IPS-20b (cell line): ENCODE results near the gene SAMD11.

Experiments
- H3K27ac ChIP-seq: one replicate; pipeline ENCODE4 v1.5.1; 2013; ENCODE audit warnings: low read length
- H3K27me3 ChIP-seq: 2 replicates; pipeline ENCODE4 v1.6.1; 2013; ENCODE audit warnings: mild to moderate bottlenecking, low read length, inconsistent platforms; ENCODE audit not compliant: insufficient read depth
- H3K36me3 ChIP-seq: 2 replicates; pipeline ENCODE4 v1.6.1; 2013; ENCODE audit warnings: low read depth, mild to moderate bottlenecking, inconsistent platforms, low read length, moderate library complexity; ENCODE audit not compliant: insufficient read depth
- H3K4me1 ChIP-seq: 2 replicates; pipeline ENCODE4 v1.6.1; 2013; ENCODE audit warnings: mild to moderate bottlenecking, control low read depth, inconsistent platforms, low read length, moderate library complexity; ENCODE audit not compliant: insufficient read depth
- H3K4me3 ChIP-seq: 2 replicates; pipeline ENCODE4 v1.5.1; 2013; ENCODE audit warnings: mild to moderate bottlenecking, low read length, inconsistent platforms
- H3K9ac ChIP-seq: 2 replicates; pipeline ENCODE4 v1.6.1; 2013; ENCODE audit warnings: low read depth, mild to moderate bottlenecking, inconsistent platforms, low read length, moderate library complexity
- H3K9me3 ChIP-seq: 2 replicates; pipeline ENCODE4 v1.6.1; 2013; ENCODE audit warnings: mild to moderate bottlenecking, low read depth, low read length, inconsistent platforms; ENCODE audit not compliant: insufficient read depth

The SAMD11 gene

DNA sequence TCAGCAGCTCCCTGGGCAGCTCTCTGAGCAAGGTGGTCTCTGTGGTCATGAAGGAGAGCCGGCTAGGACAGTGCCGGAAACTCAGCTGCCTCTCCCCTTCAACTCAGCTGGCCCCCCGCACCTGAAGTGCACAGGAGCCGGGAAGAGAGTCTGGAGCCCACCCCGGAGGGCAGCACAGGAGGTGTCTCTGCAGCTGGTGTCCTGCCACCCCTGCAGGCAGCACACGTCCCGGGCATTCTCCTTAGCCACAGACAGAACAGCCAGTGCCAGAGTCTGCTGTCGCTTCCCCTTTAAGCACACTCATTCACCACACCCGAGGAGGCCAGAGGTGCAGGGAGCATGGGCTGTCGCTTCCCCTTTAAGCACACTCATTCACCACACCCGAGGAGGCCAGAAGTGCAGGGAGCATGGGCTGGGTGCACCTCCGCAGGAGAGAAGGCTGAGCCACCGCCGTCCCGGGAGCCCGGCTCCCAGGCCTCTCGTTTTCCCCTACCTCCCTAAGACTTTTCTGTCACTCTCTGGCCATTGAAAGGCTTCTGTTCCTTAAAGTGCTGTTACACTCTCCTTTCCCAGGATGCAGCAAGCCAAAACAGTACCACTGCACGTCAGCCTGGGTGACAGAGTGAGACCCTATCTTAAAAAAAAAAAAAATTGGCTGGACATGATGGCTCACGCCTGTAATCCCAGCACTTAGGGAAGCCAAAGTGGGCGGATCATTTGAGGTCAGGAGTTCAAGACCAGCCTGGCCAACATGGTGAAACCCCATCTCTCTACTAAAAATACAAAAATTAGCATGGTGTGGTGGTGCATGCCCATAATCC is 16.9 kb upstream of the SAMD11 start:
- no peaks in the 10 kb centered on the region for H3K36me3 ChIP-seq
- H3K27ac ChIP-seq = no peak overlapping the region
- no peak overlapping the region for H3K9ac ChIP-seq
- H3K27me3 ChIP-seq = peaks cover 67% of the 10 kb centered on the region
- H3K9me3 ChIP-seq = no peaks in the 10 kb centered on the region
- no peaks in the 10 kb centered on the region for H3K4me1 ChIP-seq
- no peak overlapping the region for H3K4me3 ChIP-seq

DNA sequence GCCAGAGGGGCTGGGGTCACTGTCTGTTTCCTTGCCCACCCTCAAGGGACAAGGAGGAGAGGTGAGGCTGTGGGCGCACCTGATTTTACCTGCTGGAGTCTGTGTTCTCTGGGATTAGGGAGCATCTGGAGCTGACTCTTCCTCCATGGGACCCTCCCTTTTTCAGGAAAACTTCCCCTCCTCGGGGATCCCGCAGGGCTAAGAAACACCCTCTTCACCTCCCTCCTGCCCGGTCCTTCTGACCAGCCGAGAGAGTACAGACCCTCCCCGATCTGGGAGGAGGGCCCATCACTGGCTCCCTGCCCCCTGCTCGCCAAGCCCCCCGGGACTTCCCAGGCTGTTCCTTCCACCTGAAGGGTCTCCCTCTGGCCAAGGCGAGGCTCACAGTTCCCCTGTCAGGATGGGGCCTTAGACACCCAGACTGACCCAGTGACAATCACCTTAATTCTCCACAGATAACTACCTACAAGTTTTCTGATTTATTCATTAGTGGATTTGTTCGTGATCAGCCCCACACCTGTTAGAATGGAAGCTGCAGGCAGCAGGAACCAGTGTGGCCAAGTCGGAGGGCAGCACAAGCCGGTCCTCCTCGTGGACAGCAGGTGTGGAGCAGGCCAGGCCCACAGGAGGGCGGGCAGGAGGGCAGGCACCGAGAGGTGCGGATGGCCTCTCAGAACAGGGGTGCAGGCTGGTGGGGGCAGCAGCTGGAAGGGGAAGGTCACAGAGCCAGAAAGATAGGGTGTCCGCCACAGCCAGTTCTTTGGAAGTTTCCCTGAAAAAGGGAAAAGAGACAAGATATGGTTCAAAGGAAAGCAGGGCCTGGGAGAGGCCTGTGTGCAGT is 15.9 kb upstream of the SAMD11 start:
- Histone ChIP-seq H3K36me3 (no peaks in the 10 kb centered on the region), H3K4me1 (no peaks in the 10 kb centered on the region), H3K9me3 (no peaks in the 10 kb centered on the region), H3K9ac (no peak overlapping the region), H3K27me3 (peaks cover 71% of the 10 kb centered on the region), H3K4me3 (no peak overlapping the region), H3K27ac (no peak overlapping the region)

DNA sequence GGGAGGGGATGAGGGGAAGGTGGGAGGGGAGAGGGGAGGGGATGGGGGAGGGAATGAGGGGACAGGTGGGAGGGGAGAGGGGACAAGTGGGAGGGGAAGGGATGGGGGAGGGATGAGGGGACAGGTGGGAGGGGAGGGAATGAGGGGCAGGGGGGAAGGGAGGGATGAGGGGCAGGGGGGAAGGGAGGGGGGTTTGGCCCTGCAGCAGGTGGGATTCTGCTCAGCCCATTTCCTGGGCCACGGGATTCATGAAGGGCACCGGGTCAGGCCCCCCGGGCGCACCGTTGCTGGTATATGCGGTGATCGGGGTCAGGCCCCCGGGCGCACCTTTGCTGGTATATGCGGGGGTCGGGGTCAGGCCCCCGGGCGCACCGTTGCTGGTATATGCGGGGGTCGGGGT is 15.1 kb upstream of the SAMD11 start:
- no peak overlapping the region for H3K9ac ChIP-seq
- H3K36me3 ChIP-seq = no peaks in the 10 kb centered on the region
- no peak overlapping the region for H3K27ac ChIP-seq
- H3K27me3 ChIP-seq = peaks cover 71% of the 10 kb centered on the region
- no peaks in the 10 kb centered on the region for H3K4me1 ChIP-seq
- no peak overlapping the region for H3K4me3 ChIP-seq
- H3K9me3 ChIP-seq = no peaks in the 10 kb centered on the region

DNA sequence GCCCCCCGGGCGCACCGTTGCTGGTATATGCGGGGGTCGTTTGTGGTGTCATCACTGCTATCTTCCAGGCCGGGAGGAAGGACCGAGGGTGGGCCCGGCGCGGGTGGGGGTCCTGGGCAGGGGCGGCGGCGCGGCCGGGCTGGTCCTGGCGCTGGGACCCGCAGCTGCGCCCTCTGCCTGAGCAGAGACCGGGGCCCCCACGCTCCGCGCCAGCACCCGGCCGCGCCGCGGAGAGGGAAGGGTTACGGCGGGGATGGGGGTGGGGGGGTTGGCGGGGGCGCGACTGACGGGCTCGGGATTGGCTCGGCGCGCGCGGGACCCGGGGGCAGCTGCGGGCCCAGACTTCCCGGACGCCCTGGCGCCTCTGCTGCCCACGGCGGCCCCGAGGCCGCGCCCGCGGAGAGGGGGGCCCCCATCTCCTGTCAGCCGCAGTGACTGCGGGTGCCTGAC is 13.8 kb upstream of the SAMD11 start:
- Histone ChIP-seq H3K9me3 (no peaks in the 10 kb centered on the region), H3K9ac (no peak overlapping the region), H3K36me3 (no peaks in the 10 kb centered on the region), H3K4me1 (no peaks in the 10 kb centered on the region), H3K27me3 (peaks cover 79% of the 10 kb centered on the region), H3K4me3 (no peak overlapping the region), H3K27ac (no peak overlapping the region)

DNA sequence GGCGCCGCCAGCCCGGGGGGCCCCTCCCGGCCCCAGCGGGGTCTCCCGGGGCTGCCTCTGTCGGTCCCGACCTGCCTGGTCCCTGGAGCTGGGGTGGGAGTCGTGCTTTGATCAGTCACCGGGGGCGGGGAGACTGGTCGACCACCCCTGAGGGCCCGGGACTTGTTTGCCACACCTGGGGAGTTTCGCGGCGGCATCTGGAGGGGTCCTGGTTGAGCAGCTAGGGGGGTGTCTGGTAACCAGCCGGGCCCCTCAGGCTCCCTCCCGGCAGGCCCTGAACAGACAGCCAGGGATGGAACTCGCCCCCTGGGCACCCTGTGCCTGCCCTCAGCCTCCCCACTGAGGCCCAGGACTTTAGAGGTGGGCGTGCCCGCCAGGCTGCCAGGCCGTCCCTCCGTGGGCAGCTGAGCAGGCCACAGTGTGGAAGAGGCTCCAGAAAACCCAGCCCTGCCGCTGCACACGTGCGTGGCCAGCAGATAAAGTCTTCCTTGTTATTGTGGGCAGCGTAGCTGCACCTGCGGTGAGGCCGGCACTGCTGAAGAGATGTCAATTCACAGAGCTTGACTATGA is 13.3 kb upstream of the SAMD11 start:
- no peaks in the 10 kb centered on the region for H3K36me3 ChIP-seq
- no peak overlapping the region for H3K9ac ChIP-seq
- no peaks in the 10 kb centered on the region for H3K9me3 ChIP-seq
- H3K27ac ChIP-seq = no peak overlapping the region
- H3K27me3 ChIP-seq = peaks cover 79% of the 10 kb centered on the region
- H3K4me3 ChIP-seq = no peak overlapping the region
- H3K4me1 ChIP-seq = no peaks in the 10 kb centered on the region

DNA sequence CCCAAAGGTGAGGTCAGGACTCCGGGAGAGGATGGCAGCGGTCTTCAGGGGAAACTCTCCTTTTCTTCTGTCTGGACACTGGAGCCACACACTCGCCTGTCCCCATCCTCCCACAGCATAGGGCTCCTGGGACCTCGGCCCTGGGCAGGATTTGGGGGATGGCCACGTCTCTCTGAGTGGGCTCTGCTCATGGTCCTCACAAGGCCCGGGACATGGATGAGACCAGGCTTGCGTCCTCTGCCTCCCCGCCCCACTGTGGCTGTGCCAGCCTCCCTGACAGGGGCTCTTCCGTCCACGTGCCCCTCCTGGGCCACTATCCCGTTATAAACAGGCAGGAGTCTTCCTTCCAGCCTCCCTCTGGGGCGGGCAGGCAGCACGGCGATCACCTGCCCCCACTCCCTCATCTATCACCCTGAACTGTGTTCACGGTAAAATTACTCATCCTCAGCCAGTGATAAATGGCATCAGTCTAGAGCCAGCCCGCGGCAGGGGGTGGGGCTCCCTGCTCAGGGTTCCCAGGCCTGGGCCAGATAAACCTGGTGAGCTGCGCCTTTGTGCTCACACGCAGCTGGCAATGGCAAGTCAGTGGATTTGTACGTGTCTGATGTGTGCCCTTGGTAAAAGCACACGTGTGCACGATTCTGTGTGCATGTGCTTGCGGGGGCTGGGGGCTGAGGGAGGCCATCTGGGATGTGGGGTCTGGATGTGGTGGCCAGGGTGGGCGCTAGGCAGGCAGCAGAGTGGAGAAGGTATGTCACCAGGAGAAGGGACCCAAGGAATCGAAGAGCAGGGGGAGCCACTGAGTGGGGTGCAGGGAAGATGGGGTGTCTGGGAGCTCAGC is 12.6 kb upstream of the SAMD11 start:
- Histone ChIP-seq H3K4me3 (no peak overlapping the region), H3K27me3 (peaks cover 79% of the 10 kb centered on the region), H3K36me3 (no peaks in the 10 kb centered on the region), H3K27ac (no peak overlapping the region), H3K9me3 (no peaks in the 10 kb centered on the region), H3K4me1 (no peaks in the 10 kb centered on the region), H3K9ac (no peak overlapping the region)

DNA sequence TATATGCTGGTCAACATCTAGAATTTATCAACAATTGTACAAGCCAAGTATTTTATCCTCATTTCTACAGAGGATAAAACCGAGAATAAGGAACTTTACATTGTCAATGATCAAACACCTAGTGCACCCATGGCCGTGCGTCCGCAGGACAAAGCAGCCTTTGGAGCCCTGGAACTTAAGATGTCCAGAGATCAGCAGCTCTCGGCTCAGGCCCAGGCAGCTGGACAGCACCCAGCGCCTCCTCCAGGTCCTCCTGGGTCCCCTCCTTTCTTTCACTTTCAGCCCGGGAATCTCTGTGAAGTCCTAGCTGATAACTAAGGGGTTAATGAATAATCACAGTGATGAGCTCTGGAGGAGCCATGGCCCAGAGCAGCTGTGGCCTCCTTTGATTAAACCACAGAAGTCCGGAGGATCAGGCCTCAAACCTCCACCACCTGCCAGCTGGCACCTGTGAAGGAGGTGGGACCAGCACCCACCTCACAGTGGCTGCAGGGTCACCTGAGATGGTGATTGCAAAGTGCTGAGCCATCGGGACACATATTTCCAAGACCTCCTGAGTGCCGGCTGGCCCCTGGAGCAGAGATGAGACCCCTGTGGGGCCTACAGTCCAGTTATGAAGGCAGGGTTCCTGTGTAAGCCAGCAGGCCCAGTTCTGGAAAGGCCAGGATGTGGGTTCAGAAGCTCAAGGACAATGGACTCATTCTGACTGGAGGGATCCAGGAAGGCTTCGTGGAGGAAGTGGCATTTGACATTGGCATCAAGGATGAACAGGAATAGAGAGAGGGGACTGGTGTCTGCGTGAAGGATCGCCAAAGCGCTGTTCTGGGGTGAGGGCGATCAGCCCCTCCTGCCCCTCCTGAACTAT is 11.6 kb upstream of the SAMD11 start:
- Histone ChIP-seq H3K27ac (no peak overlapping the region), H3K9ac (no peak overlapping the region), H3K27me3 (peaks cover 77% of the 10 kb centered on the region), H3K4me3 (no peak overlapping the region), H3K9me3 (no peaks in the 10 kb centered on the region), H3K4me1 (no peaks in the 10 kb centered on the region), H3K36me3 (no peaks in the 10 kb centered on the region)

DNA sequence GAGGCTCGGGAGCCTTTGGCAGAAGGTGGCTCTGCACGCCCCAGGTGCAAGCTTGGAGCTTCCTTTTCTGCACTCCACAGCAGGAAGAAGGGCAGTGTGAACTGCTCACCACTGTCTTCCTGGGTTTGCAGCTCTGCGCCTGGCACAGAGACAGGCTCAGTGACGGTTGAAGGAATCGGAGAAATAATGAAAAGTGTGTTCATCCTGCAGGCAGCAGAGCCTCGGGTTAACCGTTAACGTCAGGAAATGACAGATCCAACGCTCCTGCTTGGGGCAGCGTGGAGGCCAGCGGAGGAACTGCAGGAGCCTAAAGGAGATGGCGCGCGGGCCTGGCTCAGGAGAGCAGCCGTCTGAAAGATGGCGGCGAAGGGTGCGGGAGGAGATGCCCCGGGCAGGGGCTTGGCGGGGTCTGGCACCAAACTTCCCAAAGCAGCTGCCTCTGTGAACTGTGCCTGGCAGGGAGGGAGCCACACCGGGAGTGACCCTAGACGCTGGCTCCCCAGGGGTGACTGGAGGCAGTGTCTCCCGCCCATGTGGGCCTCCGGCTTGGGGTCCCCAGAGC is 10.9 kb upstream of the SAMD11 start:
- Histone ChIP-seq H3K27me3 (peaks cover 77% of the 10 kb centered on the region), H3K4me3 (no peak overlapping the region), H3K27ac (no peak overlapping the region)

DNA sequence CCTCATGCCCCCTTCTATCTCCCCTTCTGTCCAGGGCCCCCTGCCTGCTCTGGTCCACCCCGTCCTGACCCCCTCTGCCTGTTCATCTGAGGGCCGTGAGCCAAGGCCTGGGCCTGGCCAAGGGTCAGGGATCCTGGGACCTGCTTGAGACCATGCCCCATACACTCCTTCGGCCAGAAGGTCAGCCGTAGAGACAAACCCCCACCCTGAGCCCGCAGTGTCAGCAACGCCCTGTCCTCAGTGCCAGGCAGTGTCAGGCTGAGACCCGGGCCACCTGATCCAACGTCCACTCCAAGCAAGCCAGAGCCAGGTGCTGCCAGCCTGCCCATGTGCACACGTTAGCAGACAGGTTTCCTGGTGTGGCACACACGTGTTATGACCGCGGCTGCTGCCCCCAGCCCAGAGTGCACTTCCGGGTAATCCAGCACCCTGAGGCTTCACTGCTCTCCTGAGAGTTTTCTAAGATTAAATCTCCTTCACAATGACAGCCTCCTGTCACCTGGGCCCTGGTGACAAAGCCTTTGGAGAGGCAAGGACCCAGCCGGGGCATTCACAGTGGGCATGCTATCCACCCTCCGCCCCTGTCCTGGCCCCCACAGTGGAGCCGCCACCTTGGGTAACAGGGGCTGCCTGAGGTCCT is 10.1 kb upstream of the SAMD11 start:
- Histone ChIP-seq H3K27me3 (peaks cover 80% of the 10 kb centered on the region), H3K4me1 (no peaks in the 10 kb centered on the region), H3K9me3 (no peaks in the 10 kb centered on the region), H3K9ac (no peak overlapping the region), H3K27ac (no peak overlapping the region), H3K36me3 (no peaks in the 10 kb centered on the region), H3K4me3 (no peak overlapping the region)

More for the DNA sequence above, 10.9 kb upstream of the SAMD11 start:
- H3K9me3 ChIP-seq = no peaks in the 10 kb centered on the region
- no peaks in the 10 kb centered on the region for H3K4me1 ChIP-seq
- H3K9ac ChIP-seq = no peak overlapping the region
- H3K36me3 ChIP-seq = no peaks in the 10 kb centered on the region
